ENCODE measurements around the gene SMIM29.
A peak's percentile ranks its signal among the peaks of the same experiment; 100 is the strongest.
"Not testable (repeated sequence)": the region's sequence is repeated elsewhere in the genome, so short reads cannot be mapped to it uniquely, and the experiment has no call there.

The SMIM29 gene

GRCh38 chr6:34248727-34249468 is at the start of gene SMIM29:
SMIM29 (minus strand) TSS chr6:34249006; CDS start chr6:34247791, 1,215 bp downstream.
- DNase-seq: peak; percentile 96

GRCh38 chr6:34295721-34296120 is 46.9 kb upstream of the SMIM29 start:
- DNase-seq: no peak

GRCh38 chr6:34292954-34293353 is 44.1 kb upstream of the SMIM29 start:
- no peak for DNase-seq

- no peak for DNase-seq
Measured at GRCh38 chr6:34289137-34289536, 40.3 kb upstream of the SMIM29 start.

- DNase-seq: no peak
Measured at GRCh38 chr6:34288581-34288980, 39.8 kb upstream of the SMIM29 start.

GRCh38 chr6:34285448-34286164 is 36.8 kb upstream of the SMIM29 start:
- DNase-seq: no peak

GRCh38 chr6:34284563-34285447 is 36.0 kb upstream of the SMIM29 start:
- DNase-seq: no peak

- DNase-seq: no peak
Measured at GRCh38 chr6:34281702-34282334, 33.0 kb upstream of the SMIM29 start.

GRCh38 chr6:34280216-34280615 is 31.4 kb upstream of the SMIM29 start:
- no peak for DNase-seq

- DNase-seq: no peak
Measured at GRCh38 chr6:34278833-34279232, 30.0 kb upstream of the SMIM29 start.

- DNase-seq: no peak
Measured at GRCh38 chr6:34277763-34278112, 28.9 kb upstream of the SMIM29 start.

GRCh38 chr6:34276881-34277762 is 28.3 kb upstream of the SMIM29 start:
- DNase-seq: no peak

- DNase-seq: no peak
Measured at GRCh38 chr6:34276191-34276590, 27.4 kb upstream of the SMIM29 start.

- DNase-seq: no peak
Measured at GRCh38 chr6:34275128-34275804, 26.5 kb upstream of the SMIM29 start.

- no peak for DNase-seq
Measured at GRCh38 chr6:34274129-34274528, 25.3 kb upstream of the SMIM29 start.

GRCh38 chr6:34273242-34273805 is 24.5 kb upstream of the SMIM29 start:
- no peak for DNase-seq

GRCh38 chr6:34272013-34272926 is 23.5 kb upstream of the SMIM29 start:
- DNase-seq: no peak

- DNase-seq: not testable (repeated sequence)
Measured at GRCh38 chr6:34269658-34270341, 21.0 kb upstream of the SMIM29 start.

- DNase-seq: not testable (repeated sequence)
Measured at GRCh38 chr6:34269132-34269531, 20.3 kb upstream of the SMIM29 start.

Measured in activated gamma-delta T cell treated with Interleukin-2 at 50 U/mL for 16 hours (primary cell).